Stimulated activated CD4-positive, alpha-beta T cell treated with anti-CD3 and anti-CD28 coated beads, Interleukin-12 subunit alpha, Interleukin-12 subunit beta, amount 100 ng/mL, for 48 hours (primary cell): ENCODE results near the gene ZMYND10.
A peak's percentile ranks its signal among the peaks of the same experiment; 100 is the strongest.

Experiments used
- DNase-seq, 3 donors: peaks; one replicate each; pipeline ENCODE4 v3.0.0-alpha.2; 2020; ENCODE audit warnings: low read depth in 2 of 3, low spot score in 1 of 3

The ZMYND10 gene

GRCh38 chr3:50350213-50350526 lies 4.6 kb upstream of the ZMYND10 start:
- no peak for DNase-seq

GRCh38 chr3:50347187-50347813 lies 1.8 kb upstream of the ZMYND10 start:
- DNase-seq = peak in 2 of 3 donors; percentile 61 to 62

GRCh38 chr3:50345008-50345407 lies 524 bp downstream of the ZMYND10 start:
- DNase-seq = no peak

GRCh38 chr3:50342813-50343633 lies 2.5 kb downstream of the ZMYND10 start:
- DNase-seq = no peak

GRCh38 chr3:50341996-50342650 lies 3.4 kb downstream of the ZMYND10 start:
- no peak for DNase-seq

GRCh38 chr3:50341537-50341936 lies 4.0 kb downstream of the ZMYND10 start:
- no peak for DNase-seq

- DNase-seq = peak; percentile 53 to 74 (median 57)
Measured at GRCh38 chr3:50340448-50341329, 4.8 kb downstream of the ZMYND10 start, which contains the start of gene RASSF1. Gene RASSF1, minus strand, starts transcription at chr3:50340836. Its CDS starts 31 bp downstream, at chr3:50340805.

- no peak for DNase-seq
Measured at GRCh38 chr3:50340147-50340447, 5.4 kb downstream of the ZMYND10 start.

GRCh38 chr3:50339485-50340146 lies 5.9 kb downstream of the ZMYND10 start:
- no peak for DNase-seq

- DNase-seq = no peak
Measured at GRCh38 chr3:50338965-50339364, 6.6 kb downstream of the ZMYND10 start.

GRCh38 chr3:50337175-50337861 lies 8.2 kb downstream of the ZMYND10 start:
- DNase-seq = peak; percentile 94 to 97 (median 95)

- peak in 1 of 3 donors; percentile 44 for DNase-seq
Measured at GRCh38 chr3:50336452-50337174, 8.9 kb downstream of the ZMYND10 start.

GRCh38 chr3:50334339-50335075 lies 11.0 kb downstream of the ZMYND10 start:
- DNase-seq = no peak

GRCh38 chr3:50333744-50334328 lies 11.7 kb downstream of the ZMYND10 start:
- DNase-seq = no peak

- DNase-seq = no peak
Measured at GRCh38 chr3:50331364-50331907, 14.1 kb downstream of the ZMYND10 start.

GRCh38 chr3:50330330-50330729 lies 15.2 kb downstream of the ZMYND10 start:
- no peak for DNase-seq

GRCh38 chr3:50327943-50328691 lies 17.4 kb downstream of the ZMYND10 start, which contains the start of gene TUSC2:
Gene TUSC2, minus strand, starts transcription at chr3:50328223. Its CDS starts 124 bp downstream, at chr3:50328099.
- peak; percentile 91 to 96 (median 92) for DNase-seq
